Stimulated activated naive B cell treated with anti-CD40 and anti-IgM and Interleukin-4, amounts not matched to agents 10 μg/mL and 1 μg/mL and 100 μg/mL, for 72 hours (primary cell): ENCODE data around the gene GPR180.

Experiments
- ATAC-seq, 2 donors: fragments of 150-1000 bp; cut with Tn5 transposase; replicated peaks; 2 replicates each; pipeline ENCODE4 v1.10.0; 2021; ENCODE audit warnings: moderate library complexity in 1 of 2
- DNase-seq: peaks from one replicate; pipeline ENCODE4 v3.0.0; 2021
- H3K27ac Mint-ChIP-seq: one replicate; pipeline ENCODE4 v1.8.0; 2022; ENCODE audit warnings: mild to moderate bottlenecking, mixed read lengths
- H3K27me3 Mint-ChIP-seq, 2 donors: one replicate each; pipeline ENCODE4 v1.8.0; 2022; ENCODE audit warnings: mixed read lengths in 2 of 2
- H3K36me3 Mint-ChIP-seq, 2 donors: one replicate each; pipeline ENCODE4 v1.8.0; 2022; ENCODE audit warnings: mixed read lengths in 2 of 2, mild to moderate bottlenecking in 1 of 2
- H3K4me1 Mint-ChIP-seq, 2 donors: one replicate each; pipeline ENCODE4 v1.8.0; 2022; ENCODE audit warnings: mixed read lengths in 2 of 2, mild to moderate bottlenecking in 1 of 2
- H3K4me3 Mint-ChIP-seq, 2 donors: one replicate each; pipeline ENCODE4 v1.8.0; 2022; ENCODE audit warnings: mild to moderate bottlenecking in 2 of 2, mixed read lengths in 2 of 2, moderate library complexity in 1 of 2
- H3K9me3 Mint-ChIP-seq, 2 donors: one replicate each; pipeline ENCODE4 v1.8.0; 2022; ENCODE audit warnings: mixed read lengths in 2 of 2, mild to moderate bottlenecking in 1 of 2

The GPR180 gene

DNA sequence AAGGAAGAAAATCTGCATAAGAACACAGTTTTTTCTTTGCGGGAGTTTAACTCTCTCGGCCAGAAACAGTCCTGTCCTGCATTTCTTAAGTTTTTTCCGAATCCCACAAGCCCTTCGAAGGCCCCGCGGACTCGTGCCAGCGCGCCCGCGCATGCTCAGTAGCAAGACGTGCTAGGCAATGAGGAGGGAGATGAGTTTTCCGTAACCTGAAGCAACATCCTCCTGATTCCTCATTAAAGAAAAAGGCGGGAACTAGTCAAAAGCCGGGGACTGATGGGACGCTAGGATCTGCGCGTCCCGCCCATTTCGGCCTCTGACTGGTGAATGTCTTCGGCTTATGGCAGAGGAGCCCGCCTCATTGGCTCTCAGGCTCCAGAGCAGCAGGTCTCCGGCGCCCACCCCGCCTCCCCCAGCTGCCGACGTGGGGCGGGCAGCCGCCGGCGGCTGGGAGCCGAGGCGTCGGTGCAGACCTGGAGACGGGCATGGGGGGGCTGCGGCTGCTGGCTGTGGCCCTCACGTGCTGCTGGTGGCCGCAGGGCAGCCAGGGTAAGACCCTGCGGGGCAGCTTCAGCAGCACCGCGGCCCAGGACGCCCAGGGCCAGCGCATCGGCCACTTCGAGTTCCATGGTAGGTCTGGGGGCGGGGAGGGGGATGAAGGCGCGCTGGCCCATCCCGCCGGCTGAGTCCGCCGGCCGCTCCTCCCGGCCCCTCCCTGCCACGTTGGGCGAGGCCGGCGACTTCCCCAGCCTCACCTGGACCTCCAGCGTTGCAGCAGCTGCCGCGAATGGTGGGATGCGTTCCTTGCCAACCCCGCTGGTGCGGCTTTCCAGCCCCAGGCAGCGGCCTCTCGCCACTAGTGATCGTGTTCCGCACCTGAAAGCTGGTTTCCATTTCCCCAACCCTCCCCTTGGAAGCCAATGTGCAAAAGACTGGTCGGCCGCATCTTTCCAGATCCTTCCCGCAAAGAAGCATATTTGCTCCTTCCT, at the start of gene GPR180:
TSS of gene GPR180 (plus strand) at position 412 of the 986 bp plus-strand sequence. CDS start at position 483, 71 bp downstream.
- Mint-ChIP-seq H3K9me3 (peaks cover 4% of the 10 kb centered on the region in 2 donors), H3K36me3 (peaks cover 5 to 6% of the 10 kb centered on the region in 2 donors)
- ATAC-seq, result peak; percentile 99 to 100

GRCh38 chr13:94552095-94552494, 49.6 kb upstream of the GPR180 start:
- H3K36me3 Mint-ChIP-seq, result peaks cover 5 to 9% of the 10 kb centered on the region in 2 donors
- no peak overlapping the region for H3K27ac Mint-ChIP-seq
- ATAC-seq, result no peak
- no peak overlapping the region for H3K4me3 Mint-ChIP-seq
- peaks cover 18 to 20% of the 10 kb centered on the region in 2 donors for H3K4me1 Mint-ChIP-seq
- no peak for DNase-seq
- peaks cover 3 to 4% of the 10 kb centered on the region in 2 donors for H3K9me3 Mint-ChIP-seq
- H3K27me3 Mint-ChIP-seq, result peaks cover 5 to 7% of the 10 kb centered on the region in 2 donors

More for the DNA sequence above, at the start of gene GPR180:
- DNase-seq, result peak; percentile 92
- H3K4me3 Mint-ChIP-seq, result peak within 1 kb of the TSS; percentile 84 to 94
- H3K27ac Mint-ChIP-seq, result peak within 1 kb of the TSS; percentile 73
- H3K27me3 Mint-ChIP-seq, result no peaks in the 10 kb centered on the region
- peaks cover 14% of the 10 kb centered on the region in 2 donors for H3K4me1 Mint-ChIP-seq

- Mint-ChIP-seq H3K4me3 (no peak overlapping the region), H3K36me3 (peaks cover 6 to 12% of the 10 kb centered on the region in 2 donors), H3K27ac (no peak overlapping the region), H3K27me3 (peaks cover 5 to 7% of the 10 kb centered on the region in 2 donors), H3K4me1 (peaks cover 9 to 11% of the 10 kb centered on the region in 2 donors), H3K9me3 (peaks cover 3 to 4% of the 10 kb centered on the region in 2 donors)
- ATAC-seq (no peak), DNase-seq (no peak)
Measured at GRCh38 chr13:94553766-94554165, 47.9 kb upstream of the GPR180 start.

DNA sequence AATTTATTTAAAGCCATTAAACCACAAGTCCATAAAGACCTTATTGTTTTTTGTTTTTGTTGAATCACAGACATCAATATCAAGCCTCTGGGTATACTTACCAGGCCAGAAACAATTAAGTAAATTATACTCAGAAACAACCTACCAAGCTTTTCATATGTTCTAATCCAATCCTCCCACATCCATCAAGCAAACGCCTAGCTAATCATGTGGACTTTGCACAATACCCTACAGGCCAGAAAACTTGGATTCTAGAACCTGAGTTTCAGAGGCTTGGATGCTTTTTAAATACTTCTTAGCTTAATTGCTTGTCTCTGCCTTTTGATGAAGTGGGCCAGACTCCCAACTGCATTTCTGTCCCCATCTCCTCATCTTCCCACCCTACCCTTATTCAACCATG, 45.6 kb upstream of the GPR180 start:
- no peaks in the 10 kb centered on the region for H3K27me3 Mint-ChIP-seq
- peaks cover 0 to 3% of the 10 kb centered on the region in 2 donors for H3K4me1 Mint-ChIP-seq
- DNase-seq (no peak), ATAC-seq (no peak)
- H3K27ac Mint-ChIP-seq, result no peak overlapping the region
- H3K36me3 Mint-ChIP-seq, result peaks cover 9 to 10% of the 10 kb centered on the region in 2 donors
- no peaks in the 10 kb centered on the region for H3K9me3 Mint-ChIP-seq
- no peak overlapping the region for H3K4me3 Mint-ChIP-seq

GRCh38 chr13:94556621-94557020, 45.0 kb upstream of the GPR180 start:
- Mint-ChIP-seq H3K4me1 (no peaks in the 10 kb centered on the region), H3K27me3 (no peaks in the 10 kb centered on the region), H3K9me3 (no peaks in the 10 kb centered on the region), H3K27ac (no peak overlapping the region), H3K36me3 (peaks cover 9 to 10% of the 10 kb centered on the region in 2 donors), H3K4me3 (no peak overlapping the region)
- ATAC-seq (no peak), DNase-seq (no peak)

GRCh38 chr13:94557684-94558235, 43.9 kb upstream of the GPR180 start:
- peaks cover 16 to 18% of the 10 kb centered on the region in 2 donors for H3K36me3 Mint-ChIP-seq
- H3K27me3 Mint-ChIP-seq, result no peaks in the 10 kb centered on the region
- ATAC-seq (no peak), DNase-seq (no peak)
- H3K4me1 Mint-ChIP-seq, result no peaks in the 10 kb centered on the region
- no peak overlapping the region for H3K4me3 Mint-ChIP-seq
- H3K27ac Mint-ChIP-seq, result no peak overlapping the region
- H3K9me3 Mint-ChIP-seq, result no peaks in the 10 kb centered on the region

- Mint-ChIP-seq H3K4me1 (no peaks in the 10 kb centered on the region), H3K27me3 (no peaks in the 10 kb centered on the region), H3K4me3 (no peak overlapping the region), H3K27ac (no peak overlapping the region), H3K9me3 (no peaks in the 10 kb centered on the region), H3K36me3 (peaks cover 21 to 24% of the 10 kb centered on the region in 2 donors)
- DNase-seq (no peak), ATAC-seq (no peak)
Measured at GRCh38 chr13:94558716-94559115, 42.9 kb upstream of the GPR180 start.

DNA sequence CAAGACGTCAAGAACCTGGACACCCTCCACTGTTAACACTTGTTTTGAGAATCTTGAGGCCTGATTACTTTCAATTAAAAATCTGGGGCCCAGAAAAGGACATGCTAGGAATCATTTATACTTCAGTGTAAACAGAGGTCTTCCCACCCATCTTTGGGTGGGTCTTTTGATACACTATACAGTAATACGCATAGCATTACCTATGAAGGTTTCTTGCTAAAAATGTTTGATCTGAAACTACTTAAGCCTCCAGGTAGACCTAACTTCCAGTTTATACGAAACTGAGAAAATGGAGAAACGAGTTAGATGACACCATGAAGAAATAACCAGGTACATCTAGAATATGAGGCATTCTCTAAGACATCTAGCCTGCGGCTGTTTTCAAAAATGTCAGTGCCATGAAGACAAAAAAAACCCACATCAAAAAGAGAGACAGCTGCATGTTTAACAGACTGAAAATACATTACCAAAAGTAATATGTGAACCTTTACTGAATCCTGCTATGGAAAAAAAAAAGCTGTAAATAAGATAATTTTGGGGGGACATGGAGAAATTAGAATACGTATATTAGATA, 42.3 kb upstream of the GPR180 start:
- Mint-ChIP-seq H3K4me3 (no peak overlapping the region), H3K36me3 (peaks cover 24 to 28% of the 10 kb centered on the region in 2 donors), H3K27ac (no peak overlapping the region), H3K9me3 (no peaks in the 10 kb centered on the region), H3K27me3 (no peaks in the 10 kb centered on the region), H3K4me1 (no peaks in the 10 kb centered on the region)
- ATAC-seq, result no peak
- DNase-seq, result no peak

DNA sequence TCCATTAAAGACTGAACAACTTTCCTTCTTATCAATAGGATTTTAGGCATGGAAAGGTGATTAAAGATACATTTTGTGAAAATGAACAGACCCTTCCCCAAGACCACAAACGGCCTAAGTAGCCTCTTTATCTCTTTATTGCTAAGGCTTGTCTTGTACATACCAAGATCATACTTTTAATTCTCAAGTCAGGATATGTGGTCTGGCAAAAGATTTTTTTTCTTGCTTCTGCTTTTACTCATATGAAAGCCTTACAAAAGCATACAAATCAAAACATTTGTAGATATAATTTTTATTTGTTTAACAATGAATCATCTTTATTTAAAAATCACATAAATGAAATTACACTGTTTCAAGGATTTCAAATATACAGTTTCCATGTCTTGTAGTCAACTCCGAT, 41.5 kb upstream of the GPR180 start:
- H3K4me1 Mint-ChIP-seq, result no peaks in the 10 kb centered on the region
- no peak for DNase-seq
- H3K27ac Mint-ChIP-seq, result no peak overlapping the region
- H3K9me3 Mint-ChIP-seq, result no peaks in the 10 kb centered on the region
- H3K27me3 Mint-ChIP-seq, result no peaks in the 10 kb centered on the region
- ATAC-seq, result no peak
- peaks cover 24 to 28% of the 10 kb centered on the region in 2 donors for H3K36me3 Mint-ChIP-seq
- no peak overlapping the region for H3K4me3 Mint-ChIP-seq

DNA sequence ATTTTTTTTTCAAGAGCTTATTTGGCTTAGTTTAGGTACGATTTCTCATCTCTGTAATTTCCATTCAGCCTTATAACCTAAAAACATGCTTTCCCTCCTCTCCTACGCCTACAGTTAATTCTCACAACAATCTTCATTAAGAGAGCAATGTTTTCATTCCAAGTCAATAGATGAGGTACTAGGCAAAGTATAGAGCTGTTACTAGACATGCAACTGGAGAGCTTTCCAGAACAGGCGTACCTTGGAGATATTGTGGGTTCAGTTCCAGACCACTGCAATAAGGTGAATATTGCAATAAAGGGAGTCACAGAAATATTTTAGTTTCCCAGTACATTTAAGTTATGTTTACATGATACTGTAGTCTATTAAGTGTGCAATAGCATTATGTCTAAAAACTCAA, 40.5 kb upstream of the GPR180 start:
- no peak overlapping the region for H3K27ac Mint-ChIP-seq

DNA sequence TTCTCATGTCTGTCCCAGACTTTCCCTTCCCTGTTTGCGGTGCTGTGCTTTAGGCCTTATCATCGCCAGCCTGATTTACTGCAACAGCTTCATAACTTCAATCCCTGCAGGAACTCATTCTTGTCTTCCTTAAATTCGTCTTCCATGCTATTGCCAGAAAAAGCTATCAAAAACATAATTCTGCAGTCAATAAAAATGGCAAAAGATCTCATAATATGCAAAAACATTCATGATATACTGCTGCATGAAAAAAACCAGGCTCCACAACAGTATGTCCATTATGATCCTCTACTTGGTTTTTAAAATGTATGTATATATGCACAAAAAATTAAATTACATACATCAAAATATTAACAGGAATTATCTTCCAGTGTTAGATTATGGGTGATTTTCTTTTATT, 34.1 kb upstream of the GPR180 start:
- H3K36me3 Mint-ChIP-seq, result peaks cover 45 to 62% of the 10 kb centered on the region in 2 donors
- ATAC-seq (no peak), DNase-seq (no peak)
- no peaks in the 10 kb centered on the region for H3K9me3 Mint-ChIP-seq
- no peak overlapping the region for H3K4me3 Mint-ChIP-seq
- no peaks in the 10 kb centered on the region for H3K27me3 Mint-ChIP-seq
- no peaks in the 10 kb centered on the region for H3K4me1 Mint-ChIP-seq
- no peak overlapping the region for H3K27ac Mint-ChIP-seq

More for the DNA sequence above, 40.5 kb upstream of the GPR180 start:
- no peaks in the 10 kb centered on the region for H3K4me1 Mint-ChIP-seq
- ATAC-seq, result no peak
- no peak for DNase-seq
- no peaks in the 10 kb centered on the region for H3K27me3 Mint-ChIP-seq
- H3K9me3 Mint-ChIP-seq, result no peaks in the 10 kb centered on the region
- H3K4me3 Mint-ChIP-seq, result no peak overlapping the region
- H3K36me3 Mint-ChIP-seq, result peaks cover 28 to 29% of the 10 kb centered on the region in 2 donors

DNA sequence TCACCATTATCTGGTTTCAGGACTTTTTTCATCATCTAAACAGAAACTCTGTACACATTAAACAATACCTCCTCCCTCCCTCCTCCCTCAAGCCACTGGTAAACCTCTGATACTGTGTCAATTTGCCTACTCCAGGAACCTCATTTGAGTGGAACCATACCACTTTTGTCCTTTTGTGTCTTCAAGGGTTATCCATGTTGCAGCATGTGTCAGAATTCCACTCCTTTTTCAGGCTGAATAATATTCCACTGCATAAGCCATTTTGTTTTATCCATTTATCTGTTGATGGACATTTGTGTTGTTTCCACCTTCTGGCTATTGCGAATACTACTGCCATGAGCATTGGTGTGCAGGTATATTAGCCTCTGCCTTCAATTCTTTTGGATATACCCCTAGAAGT, 33.2 kb upstream of the GPR180 start:
- Mint-ChIP-seq H3K4me3 (no peak overlapping the region), H3K27ac (no peak overlapping the region), H3K36me3 (peaks cover 45 to 64% of the 10 kb centered on the region in 2 donors), H3K27me3 (no peaks in the 10 kb centered on the region), H3K9me3 (no peaks in the 10 kb centered on the region), H3K4me1 (no peaks in the 10 kb centered on the region)
- DNase-seq, result no peak
- no peak for ATAC-seq

DNA sequence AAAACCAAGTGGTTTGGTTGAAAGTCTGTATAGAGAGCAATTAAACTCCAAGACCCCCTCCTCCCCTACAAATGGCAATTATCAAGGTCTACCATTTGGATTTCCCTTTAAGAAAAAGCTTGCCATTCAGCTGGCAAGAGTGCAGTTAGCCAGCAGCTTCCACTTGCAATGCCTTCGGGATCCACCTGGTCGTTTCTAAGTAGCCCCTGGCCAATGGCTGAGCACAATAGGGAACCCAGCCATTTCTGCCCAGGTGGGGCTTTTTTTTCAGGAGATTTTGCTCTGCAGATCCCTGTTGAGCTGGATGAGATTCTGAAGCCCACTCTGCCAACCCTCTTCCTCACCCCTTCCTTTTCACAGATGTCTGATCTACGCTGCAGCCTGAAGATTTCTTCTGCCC, 32.0 kb upstream of the GPR180 start:
- DNase-seq, result no peak
- Mint-ChIP-seq H3K4me1 (no peaks in the 10 kb centered on the region), H3K27ac (no peak overlapping the region), H3K27me3 (no peaks in the 10 kb centered on the region), H3K4me3 (no peak overlapping the region), H3K36me3 (peaks cover 48 to 68% of the 10 kb centered on the region in 2 donors), H3K9me3 (no peaks in the 10 kb centered on the region)
- no peak for ATAC-seq

DNA sequence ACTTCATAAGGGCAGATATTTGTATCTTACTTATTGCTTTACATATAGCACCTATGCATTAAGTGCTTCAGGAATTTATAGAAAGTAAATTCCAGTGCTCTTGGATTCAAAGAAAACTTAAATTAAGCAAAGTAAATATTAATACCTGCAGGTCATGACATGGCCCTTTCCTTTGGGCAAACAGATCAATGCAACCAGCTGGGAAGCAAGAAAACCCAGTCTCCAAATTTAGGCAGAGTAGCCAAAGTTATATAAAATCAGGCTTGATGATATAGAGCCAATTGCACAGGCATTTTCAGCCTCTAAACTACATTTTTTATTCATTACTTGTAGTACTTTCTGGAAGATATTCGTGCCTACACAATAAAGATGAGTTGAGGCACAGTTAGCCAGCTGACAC, 22.6 kb upstream of the GPR180 start:
- ATAC-seq (no peak), DNase-seq (no peak)
- Mint-ChIP-seq H3K36me3 (peaks cover 32 to 44% of the 10 kb centered on the region in 2 donors), H3K27me3 (no peaks in the 10 kb centered on the region), H3K4me3 (no peak overlapping the region), H3K27ac (no peak overlapping the region), H3K4me1 (peaks cover 0 to 2% of the 10 kb centered on the region in 2 donors), H3K9me3 (no peaks in the 10 kb centered on the region)
